ENCODE measurements around the gene GRM7.

GRM7 gene

GRCh38 chr3:6985848-6986247 is 124.9 kb downstream of the GRM7 start:
- DNase-seq, result no peak

GRCh38 chr3:6989608-6990291 is 128.8 kb downstream of the GRM7 start:
- DNase-seq, result no peak

DNA sequence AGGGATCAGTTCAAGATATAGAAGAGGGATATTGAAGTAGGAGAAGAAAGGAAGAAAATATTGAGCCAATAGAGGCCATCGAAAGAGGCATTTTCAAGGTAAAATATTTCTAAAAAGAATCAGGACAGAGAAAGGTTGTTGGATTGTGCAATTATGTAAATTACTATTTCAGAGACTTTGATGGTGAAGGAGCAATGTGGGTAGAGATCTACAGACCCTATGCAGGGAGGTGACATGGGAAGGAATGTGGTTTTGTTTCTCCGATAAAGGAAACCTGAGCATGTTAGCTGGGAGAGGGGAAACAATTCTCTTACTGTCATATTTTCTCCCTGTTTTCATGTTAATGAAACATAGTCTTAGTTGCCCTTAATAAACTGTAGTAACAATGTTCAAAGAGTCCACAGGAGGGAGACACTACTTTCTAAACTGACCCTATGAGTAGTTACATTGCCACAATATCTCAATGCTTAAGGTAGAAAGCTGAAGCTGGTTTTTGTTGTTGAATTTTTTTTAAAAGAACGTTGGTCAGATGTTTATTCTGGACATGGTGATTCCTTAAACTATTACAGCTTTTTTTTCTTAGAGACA is 133.3 kb downstream of the GRM7 start:
- no peak for DNase-seq

DNA sequence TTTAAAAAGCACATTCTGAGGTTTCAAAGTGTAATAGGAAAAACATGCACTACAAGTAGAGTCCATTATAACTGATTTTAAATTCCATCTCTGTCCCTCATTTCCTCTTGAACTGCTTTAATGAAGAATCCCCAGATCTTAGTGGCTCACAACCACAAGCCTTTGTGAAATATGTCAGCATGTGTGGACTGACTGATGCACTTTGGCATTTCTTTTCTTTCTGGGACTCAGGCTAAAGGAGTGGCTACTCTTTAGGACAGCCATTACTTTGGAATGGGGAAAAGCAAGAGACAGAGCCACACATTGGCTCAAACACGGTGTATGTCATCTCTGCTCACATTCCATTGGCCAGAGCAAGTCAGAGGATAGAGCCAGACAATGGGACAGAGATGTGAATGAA is 139.6 kb downstream of the GRM7 start:
- no peak for DNase-seq

- no peak for DNase-seq
Observed at GRCh38 chr3:7001370-7001769, 140.5 kb downstream of the GRM7 start.

DNA sequence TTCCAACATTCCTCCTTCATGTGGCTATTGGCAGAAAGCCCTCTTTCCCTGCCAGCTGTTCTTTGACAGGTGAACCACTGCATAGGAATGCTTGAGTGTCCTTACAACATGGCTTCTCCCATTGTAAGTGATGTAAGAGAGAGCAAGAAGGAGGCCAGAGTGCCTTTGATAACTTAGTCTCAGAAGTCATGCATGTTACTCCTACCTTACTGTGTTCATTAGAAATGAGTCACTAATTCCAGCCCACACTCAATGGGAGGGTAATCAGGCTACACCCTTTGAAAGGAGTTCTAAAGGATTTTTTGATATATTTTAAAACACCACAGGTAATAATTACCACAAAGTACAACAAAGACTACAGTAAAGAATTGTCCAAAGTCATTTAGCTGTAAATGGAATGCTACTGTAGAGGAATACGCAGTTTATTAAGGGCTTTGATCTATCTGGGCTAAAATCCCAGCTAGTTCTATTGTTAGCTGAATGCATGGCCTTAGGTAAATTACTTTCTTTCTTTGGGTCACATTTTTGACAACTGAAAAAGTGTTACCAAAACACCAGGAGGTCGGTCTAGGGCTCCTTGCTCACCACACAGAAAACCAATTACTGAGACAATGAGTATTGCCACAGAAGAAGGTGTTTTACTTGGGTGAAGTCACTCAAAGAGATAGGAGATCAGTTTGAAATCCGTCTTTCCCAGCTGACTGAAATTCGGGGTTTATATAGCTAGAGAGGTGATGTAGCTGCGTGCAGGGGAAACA is 154.9 kb downstream of the GRM7 start:
- no peak for DNase-seq

GRCh38 chr3:7025581-7026300 is 164.8 kb downstream of the GRM7 start:
- DNase-seq, result no peak

- DNase-seq, result no peak
Observed at GRCh38 chr3:7029562-7029961, 168.6 kb downstream of the GRM7 start.

DNA sequence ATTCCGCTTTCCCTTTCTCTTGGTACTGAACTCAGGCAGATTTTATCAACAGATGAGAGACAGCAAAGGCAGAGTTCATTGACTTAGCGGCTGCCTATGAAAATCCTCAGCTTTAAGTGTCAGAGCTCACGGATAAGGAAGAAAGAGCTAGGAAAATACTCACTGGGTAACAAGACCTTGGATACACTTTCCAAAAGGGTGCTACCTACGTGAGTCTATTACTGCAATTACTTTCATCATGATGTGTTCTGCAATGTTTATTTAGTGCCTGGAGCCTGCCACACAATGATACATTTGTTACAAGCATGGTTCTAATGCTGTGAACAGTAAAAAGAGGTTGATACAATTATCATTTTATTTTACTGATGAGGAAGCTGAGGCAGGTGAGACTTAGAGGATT is 177.5 kb downstream of the GRM7 start:
- no peak for DNase-seq

DNA sequence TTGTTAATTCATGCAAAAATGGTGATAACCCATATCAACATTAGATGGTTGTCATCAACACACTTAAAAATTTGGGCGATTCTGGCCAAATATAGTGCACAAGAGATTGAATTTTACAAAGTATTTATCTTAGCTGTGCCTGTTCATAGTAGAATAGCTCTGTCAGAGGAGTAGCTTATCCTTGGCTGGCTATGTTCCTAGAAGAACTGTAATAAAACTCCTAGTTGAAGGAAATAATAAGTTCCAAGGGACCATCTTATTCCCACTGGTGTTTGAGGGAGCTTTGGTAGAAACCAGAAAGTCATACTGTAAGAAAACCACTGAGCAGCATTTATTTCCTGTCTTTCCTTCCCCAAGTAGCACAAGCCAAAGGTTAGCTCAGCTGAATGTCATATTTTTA is 201.8 kb downstream of the GRM7 start:
- no peak for DNase-seq

GRCh38 chr3:7070461-7070860 is 209.5 kb downstream of the GRM7 start:
- no peak for DNase-seq

DNA sequence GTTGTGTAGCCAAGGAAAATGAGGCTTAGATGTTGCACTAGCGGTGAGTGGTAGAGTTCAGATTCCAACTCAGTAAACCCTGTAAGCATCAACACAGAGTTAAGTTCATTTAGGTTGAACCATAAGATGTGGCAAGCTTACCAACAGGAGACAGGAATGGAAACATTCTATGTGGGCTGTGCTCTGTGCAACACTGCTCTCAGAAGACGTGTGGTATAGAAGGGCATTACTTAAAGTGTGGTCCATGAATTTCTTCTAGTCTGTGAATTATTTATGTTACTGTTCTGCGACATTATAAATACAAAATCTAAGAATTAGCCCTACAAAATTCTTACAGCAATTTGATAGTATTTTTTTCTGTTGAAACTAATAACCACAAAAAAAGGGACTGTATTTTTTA is 213.3 kb downstream of the GRM7 start:
- DNase-seq, result no peak

DNA sequence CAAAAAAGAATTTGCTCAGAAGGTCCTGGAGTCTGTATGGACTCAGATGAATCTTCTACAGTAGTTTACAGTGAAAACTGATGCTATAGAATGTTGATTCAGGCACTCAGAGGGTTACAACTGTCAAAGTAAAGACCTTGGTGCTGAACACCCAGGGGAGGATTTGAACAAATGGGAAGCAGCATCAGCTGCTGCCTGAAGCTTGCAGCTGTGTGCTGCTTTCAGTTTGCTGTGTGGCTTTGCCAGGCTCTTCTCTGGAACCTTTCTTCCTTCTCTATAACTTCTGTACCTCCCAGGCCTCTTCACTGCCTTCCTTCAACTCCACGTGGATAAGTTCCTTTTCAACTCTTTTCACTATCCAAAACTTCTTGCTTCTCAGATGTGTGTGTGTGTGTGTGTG is 214.2 kb downstream of the GRM7 start:
- DNase-seq, result no peak

- no peak for DNase-seq
Observed at GRCh38 chr3:7075901-7076300, 215.0 kb downstream of the GRM7 start.

GRCh38 chr3:7082244-7082643 is 221.3 kb downstream of the GRM7 start:
- no peak for DNase-seq

- DNase-seq, result no peak
Observed at GRCh38 chr3:7086417-7086816, 225.5 kb downstream of the GRM7 start.

DNA sequence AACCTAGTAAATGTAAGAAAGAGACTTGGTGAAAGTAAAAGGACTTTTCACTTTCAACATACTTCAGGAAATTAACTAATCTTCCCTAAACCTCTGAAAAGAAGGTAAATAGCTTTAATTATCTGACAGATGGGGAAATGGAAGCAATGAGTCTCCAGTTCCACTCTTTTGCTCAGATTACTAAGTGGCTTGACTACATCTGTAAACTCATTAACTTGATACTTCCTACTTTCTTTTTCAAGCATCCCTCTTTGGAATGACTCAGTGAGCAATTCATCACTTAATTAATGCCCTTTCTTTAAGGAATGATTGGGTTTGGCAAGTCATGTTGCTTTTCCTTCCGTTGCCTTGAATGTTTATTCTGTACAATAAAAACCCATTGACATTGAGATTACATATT is 234.2 kb downstream of the GRM7 start:
- DNase-seq, result no peak

DNA sequence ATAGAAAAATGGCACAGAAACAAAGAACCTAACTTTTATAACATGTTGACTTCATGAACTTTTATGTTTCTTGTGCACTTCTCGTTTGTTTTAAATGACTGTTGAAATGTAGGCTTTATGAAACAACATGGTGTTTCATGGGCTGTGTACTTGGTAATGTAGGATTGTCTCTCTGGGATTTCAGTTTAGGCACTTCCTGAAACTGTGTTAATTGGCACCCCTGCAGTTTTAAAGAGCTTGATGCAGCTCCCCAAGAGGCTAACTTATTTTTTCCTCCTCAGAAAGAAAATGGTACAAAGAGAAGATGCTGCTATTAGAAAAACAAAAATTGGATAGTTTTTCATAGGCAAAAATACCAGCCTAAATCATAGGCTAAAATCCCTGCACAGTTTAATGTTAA is 239.2 kb downstream of the GRM7 start:
- no peak for DNase-seq

- no peak for DNase-seq
Observed at GRCh38 chr3:7106635-7107034, 245.7 kb downstream of the GRM7 start.

DNA sequence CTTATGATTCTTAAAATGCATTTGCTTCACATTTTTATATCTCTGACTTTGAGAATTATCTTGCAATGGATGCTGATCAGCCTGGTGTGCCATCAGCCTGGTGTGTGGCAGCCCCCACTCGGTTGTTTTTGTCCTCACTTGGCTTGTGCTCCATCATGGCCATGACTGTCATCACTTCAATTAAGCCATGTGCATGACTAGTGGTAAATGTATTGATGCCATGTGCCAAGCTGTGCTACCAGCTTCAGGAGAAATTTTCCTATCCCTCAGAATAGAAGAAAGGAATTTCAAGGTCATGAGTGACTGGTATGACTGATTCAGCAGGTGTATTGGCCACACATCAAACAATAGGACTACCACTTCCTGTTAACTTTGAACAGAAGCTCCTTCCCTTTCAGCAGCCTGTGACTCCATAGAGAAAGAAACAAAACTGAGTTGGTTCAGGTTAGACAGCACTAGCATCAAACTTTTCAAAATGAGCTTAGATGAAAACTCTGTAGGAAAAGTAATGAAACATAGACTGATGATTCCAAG is 251.7 kb downstream of the GRM7 start:
- DNase-seq, result no peak

DNA sequence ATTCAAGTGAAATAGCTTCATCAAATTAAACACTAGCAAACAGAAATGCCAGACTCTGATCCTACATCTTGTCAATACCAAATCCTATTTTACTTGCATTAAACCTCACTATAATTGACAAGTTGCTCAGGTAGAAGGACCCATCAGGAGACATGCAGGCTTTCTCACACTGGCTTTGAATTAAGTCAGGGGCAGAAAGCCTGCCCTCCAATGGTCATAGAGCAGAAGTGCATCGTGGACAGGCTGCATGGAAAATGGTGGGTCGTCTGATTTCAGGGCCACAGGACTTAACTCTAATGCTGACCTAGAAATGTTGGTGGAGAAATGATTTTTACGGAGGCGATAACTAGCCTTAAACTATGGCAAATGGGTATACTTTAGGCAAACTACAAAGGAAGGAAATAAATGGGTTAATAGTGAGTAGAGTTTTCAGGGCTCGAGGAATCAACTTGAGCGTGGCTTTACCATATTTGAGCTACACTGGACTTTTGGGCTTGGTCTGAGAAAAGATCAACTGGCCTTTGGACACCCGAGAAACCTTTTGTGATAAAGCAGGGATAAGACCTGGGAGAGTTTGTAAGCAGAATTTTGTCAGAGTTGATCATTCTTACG is 283.9 kb downstream of the GRM7 start:
- DNase-seq, result no peak

GRCh38 chr3:7146529-7146928 is 285.6 kb downstream of the GRM7 start:
- DNase-seq, result no peak

- DNase-seq, result no peak
Observed at GRCh38 chr3:7158516-7158915, 297.6 kb downstream of the GRM7 start.
